Measurements from ENCODE around the gene UBR1. TPM values are rescaled to one million over a fixed set of nuclear protein-coding genes. Genes with fewer than 3 reads are reported as not detected.
"Not testable (repeated sequence)": the region's sequence is repeated elsewhere in the genome, so short reads cannot be mapped to it uniquely, and the experiment has no call there.

UBR1 gene
- total RNA-seq, result 19.5 TPM
- long read RNA-seq, partial matches to known transcripts, result 2 of 5 reads
- long read RNA-seq, other reads (novel, unspliced or antisense), result 2 of 5 reads

DNA sequence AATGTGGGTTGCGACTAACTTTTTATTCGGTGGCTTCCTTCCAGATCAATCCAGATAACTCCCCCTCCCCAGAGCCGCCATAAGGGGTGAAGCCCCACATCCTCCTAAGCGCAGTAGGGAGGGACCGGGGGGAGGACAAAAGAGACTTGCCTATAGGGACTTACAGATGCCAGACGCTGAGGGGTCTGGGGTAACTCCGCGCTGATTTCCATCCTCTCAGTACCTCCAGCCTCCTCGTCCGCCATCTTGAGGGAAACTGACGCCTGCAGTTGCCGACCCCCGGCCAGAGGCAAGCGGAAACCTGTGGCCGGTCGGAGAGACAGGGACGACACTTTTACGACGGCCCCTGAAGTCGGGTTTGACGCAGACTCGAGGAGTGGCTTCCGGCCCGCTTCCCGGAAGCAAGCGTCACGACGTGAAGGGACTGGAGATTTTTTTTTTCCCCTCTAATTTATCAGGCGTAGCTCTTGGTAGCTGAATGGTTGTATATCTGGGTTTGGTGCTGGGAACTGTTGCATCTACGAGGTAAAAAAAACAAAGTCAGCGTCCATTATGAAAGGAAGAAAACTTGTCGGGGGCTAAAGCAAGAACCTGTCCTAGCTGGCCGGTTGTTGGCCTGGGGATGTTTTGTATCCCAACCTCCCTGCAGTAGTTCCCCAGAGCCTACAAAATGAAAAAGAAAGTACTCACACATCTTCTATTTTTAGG, at the start of gene UBR1:
Gene UBR1, minus strand, starts transcription at position 261 of the 708 bp plus-strand sequence. Its CDS starts 16 bp downstream, at position 245.
- DNase-seq, result peak; percentile 94
- intact Hi-C loops (cut with DNase I), result loop anchor here (2.0 kb wide), 1 partner anchor 27 kb away; the partner anchor contains the start of gene TMEM62
- peak; percentile 99 for ATAC-seq (ENCODE audit: poor library complexity)

- ATAC-seq (ENCODE audit: poor library complexity) (no peak), DNase-seq (no peak)
- intact Hi-C loops (cut with DNase I), result no loop called here
Measured at GRCh38 chr15:43153269-43153668, 47.4 kb upstream of the UBR1 start.

- DNase-seq, result no peak
- ATAC-seq (ENCODE audit: poor library complexity), result no peak
Measured at GRCh38 chr15:43151688-43152087, 45.9 kb upstream of the UBR1 start.

DNA sequence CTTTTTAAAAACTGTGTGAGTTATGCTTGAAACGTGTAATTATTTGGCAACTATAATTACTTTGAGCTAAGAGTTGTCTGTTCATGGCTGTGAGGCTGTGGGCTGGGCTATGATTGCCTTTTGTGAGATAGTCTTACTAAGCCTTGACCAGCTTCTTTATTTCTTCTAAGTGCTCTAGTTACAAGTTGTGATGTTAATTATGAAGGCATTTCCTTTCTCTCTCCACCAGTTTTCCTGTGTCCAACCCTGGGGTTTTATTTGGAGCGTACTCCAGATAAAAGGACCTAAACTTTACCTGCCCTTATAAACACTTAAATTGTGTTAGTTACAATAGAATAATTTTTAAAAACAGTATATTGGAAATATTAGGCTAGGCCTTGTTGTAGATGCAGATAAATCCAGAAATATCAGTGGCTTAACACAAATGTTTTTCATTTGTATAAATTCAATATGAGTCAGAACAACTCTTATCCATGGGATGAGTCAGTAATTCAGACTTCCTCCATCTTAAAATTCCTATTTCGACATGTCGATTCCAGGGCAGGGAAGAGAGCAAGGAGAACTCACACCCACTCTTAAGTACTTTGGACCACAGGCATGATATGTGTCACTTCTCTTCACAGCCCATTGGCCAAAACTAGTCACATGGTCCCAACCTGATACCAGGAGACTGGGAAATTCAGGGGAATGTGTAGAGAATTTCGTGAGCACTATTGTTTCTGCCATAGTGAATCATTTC, 44.5 kb upstream of the UBR1 start:
- intact Hi-C loops (cut with DNase I), result no loop called here
- DNase-seq (no peak), ATAC-seq (ENCODE audit: poor library complexity) (no peak)

More at GRCh38 chr15:43151688-43152087, 45.9 kb upstream of the UBR1 start:
- intact Hi-C loops (cut with DNase I), result no loop called here

- no peak for DNase-seq
- intact Hi-C loops (cut with DNase I), result no loop called here
- ATAC-seq (ENCODE audit: poor library complexity), result no peak
Measured at GRCh38 chr15:43146184-43146583, 40.3 kb upstream of the UBR1 start.

GRCh38 chr15:43144512-43144911, 38.7 kb upstream of the UBR1 start:
- intact Hi-C loops (cut with DNase I), result no loop called here
- DNase-seq, result no peak

GRCh38 chr15:43143203-43143941, 37.5 kb upstream of the UBR1 start:
- ATAC-seq (ENCODE audit: poor library complexity) (no peak), DNase-seq (no peak)
- intact Hi-C loops (cut with DNase I), result no loop called here

More at GRCh38 chr15:43144512-43144911, 38.7 kb upstream of the UBR1 start:
- ATAC-seq (ENCODE audit: poor library complexity), result no peak

- intact Hi-C loops (cut with DNase I), result no loop called here
- ATAC-seq (ENCODE audit: poor library complexity) (no peak), DNase-seq (no peak)
Measured at GRCh38 chr15:43135351-43135750, 29.5 kb upstream of the UBR1 start.

DNA sequence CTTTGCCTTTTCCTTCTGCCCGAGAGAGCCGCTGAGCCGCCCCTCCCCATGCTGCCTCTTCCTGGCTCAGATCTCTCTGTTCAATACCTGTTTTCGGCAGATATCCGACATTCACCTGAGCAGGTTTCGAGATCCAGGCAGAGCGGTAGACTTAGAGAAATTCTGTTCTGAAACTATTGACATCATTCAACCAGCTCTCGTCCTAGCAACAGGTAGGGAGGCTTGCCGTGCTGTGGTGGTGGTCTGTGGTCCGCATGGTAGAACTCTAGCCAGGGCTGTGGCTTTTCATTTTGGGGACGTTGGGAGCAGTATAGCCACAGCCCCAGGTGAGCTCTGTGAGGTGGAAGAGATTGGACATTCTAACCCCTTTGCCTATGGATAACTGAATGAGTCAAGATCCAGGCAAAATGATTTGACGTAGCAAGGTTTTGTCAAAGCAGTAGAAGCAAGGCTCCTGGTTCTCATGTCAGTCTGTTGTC, 28.4 kb upstream of the UBR1 start:
- DNase-seq, result no peak
- intact Hi-C loops (cut with DNase I), result no loop called here
- no peak for ATAC-seq (ENCODE audit: poor library complexity)

- intact Hi-C loops (cut with DNase I), result loop anchor here (2.0 kb wide), 1 partner anchor 27 kb away; the partner anchor contains the start of gene UBR1
- ATAC-seq (ENCODE audit: poor library complexity), result peak; percentile 96
Measured at GRCh38 chr15:43133430-43134156, 27.8 kb upstream of the UBR1 start, which contains the start of gene TMEM62. TMEM62 (plus strand) TSS chr15:43133586; CDS start chr15:43133803, 217 bp downstream.

DNA sequence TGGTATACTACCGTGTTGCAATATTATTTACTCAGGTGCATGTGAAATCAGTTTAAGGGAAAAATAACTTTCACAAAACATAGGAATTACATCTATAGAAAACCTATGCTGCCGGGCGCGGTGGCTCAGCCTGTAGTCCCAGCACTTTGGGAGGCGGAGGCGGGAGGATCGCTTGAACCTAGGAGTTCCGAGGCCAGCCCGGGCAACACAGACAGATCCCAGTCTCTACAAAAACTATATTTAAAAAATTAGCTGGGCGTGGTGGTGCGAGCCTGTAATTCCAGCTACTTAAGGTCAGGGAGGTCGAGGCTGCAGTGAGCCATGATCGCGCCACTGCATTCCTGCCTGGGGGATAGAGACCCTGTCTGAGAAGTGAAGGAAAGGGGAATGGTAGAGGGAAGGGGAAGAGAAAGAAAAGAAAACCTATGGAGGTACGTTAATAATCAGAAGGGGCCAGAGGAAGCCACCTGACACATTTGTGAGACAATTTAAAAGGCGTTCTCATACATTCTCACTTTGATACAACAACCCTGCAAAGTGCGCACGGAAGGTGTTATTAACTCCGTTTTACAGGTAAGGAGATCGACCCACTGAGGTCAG, 27.1 kb upstream of the UBR1 start:
- intact Hi-C loops (cut with DNase I), result loop anchor here (2.0 kb wide), 1 partner anchor 26 kb away; the partner anchor contains the start of gene UBR1
- ATAC-seq (ENCODE audit: poor library complexity) (peak; percentile 13), DNase-seq (no peak)

More at GRCh38 chr15:43133430-43134156, 27.8 kb upstream of the UBR1 start, which contains the start of gene TMEM62:
- peak; percentile 91 for DNase-seq

DNA sequence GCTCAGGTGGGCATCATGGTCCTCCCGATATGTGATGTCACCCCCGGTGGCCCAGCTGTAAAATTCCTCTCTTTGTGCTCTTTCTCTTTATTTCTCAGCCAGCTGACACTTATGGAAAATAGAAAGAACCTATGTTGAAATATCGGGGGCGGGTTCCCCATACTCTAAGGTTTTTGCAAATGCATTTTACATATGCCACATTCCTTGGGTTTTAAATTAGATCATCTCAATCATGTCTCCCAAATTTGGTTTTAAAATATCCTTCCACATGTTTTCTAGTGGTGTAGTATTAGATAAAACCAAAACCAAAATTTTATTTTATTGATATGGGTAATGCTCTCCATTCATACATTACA, 23.1 kb upstream of the UBR1 start:
- no peak for DNase-seq
- intact Hi-C loops (cut with DNase I), result no loop called here
- no peak for ATAC-seq (ENCODE audit: poor library complexity)

DNA sequence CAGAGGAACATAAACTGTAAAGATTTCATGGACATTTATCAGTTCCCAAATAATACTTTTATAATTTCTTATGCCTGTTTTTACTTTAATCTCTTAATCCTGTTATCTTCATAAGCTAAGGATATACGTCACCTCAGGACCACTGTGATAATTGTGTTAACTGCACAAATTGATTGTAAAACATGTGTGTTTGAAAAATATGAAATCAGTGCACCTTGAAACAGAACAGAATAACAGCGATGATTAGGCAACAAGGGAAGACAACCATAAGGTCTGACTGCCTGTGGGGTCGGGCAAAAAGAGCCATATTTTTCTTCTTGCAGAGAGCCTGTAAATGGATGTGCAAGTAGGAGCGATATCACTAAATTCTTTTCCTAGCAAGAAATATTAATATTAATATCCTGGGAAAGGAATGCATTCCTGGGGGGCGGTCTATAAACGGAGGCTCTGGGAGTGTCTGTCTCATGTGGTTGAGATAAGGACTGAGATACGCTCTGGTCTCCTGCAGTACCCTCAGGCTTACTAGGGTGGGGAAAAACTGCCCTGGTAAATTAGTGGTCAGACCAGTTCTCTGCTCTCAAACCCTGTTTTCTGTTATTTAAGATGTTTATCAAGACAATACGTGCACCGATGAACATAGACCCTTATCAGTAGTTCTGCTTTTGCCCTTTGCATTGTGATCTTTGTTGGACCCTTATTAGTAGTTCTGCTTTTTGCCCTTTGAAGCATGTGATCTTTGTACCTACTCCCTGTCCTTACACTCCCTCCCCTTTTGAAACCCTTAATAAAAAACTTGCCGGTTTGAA, 22.5 kb upstream of the UBR1 start:
- ATAC-seq (ENCODE audit: poor library complexity); DNase-seq; intact Hi-C loops (cut with DNase I): not testable (repeated sequence)

- intact Hi-C loops (cut with DNase I), result no loop called here
- no peak for DNase-seq
- ATAC-seq (ENCODE audit: poor library complexity), result no peak
Measured at GRCh38 chr15:43127752-43128151, 21.9 kb upstream of the UBR1 start.

DNA sequence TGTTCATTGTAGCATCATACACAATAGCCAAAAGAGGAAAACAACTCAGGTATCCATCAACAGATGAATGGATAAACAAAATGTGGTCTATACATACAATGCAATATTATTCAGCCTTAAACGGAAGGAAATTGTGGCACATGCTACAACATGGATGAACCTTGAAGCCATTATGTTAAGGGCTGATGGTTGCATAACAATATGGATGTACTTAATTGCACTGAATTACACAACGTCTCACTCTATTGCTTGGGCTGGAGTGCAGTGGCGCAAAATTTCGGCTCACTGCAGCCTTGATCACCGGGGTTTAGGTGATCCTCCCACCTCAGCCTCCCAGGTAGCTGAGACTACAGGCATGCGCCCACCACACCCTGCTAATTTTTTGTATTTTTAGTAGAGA, 20.5 kb upstream of the UBR1 start:
- ATAC-seq (ENCODE audit: poor library complexity), result no peak
- intact Hi-C loops (cut with DNase I), result no loop called here
- no peak for DNase-seq

DNA sequence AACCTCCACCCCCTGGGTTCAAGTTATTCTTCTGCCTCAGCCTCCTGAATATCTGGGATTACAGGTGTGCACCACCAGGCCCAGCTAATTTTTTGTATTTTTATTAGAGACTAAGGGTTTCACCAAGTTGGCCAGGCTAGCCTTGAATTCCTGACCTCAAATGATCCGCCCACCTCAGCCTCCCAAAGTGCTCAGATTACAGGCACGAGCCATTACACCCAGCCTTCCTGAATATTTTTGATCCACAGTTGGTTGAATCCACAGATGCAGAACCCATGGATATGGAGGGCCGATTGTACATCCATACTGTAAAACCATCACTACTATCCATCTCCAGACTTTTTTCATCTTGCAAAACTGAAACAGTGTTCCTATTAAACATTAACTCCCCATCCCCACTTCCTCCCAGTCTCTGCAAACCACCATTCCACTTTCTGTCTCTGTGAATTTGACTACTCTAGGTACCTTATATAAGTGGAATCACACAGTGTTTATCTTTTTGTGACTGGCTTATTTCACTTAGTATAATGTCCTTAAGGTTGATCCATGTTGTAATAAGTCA, 19.3 kb upstream of the UBR1 start:
- DNase-seq (no peak), ATAC-seq (ENCODE audit: poor library complexity) (no peak)
- intact Hi-C loops (cut with DNase I), result no loop called here

DNA sequence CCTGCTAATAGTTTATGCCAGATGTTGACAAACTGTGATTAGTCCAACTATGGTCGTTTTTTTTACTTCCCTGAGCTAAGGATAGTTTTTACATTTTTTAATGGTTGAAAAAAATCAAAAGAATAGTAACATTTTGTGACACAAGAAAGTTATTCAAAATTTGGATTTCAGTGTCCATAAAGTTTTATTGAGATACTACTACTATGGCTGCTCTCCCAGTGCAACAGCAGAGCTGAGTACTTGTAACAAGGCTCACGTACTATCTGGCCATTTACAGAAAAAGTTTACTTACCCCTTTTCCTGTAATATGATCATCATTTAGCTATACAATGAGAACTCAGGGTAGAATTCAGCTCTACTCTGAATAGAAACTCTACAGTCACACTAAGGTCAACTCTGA, 16.0 kb upstream of the UBR1 start:
- no peak for DNase-seq
- intact Hi-C loops (cut with DNase I), result no loop called here
- ATAC-seq (ENCODE audit: poor library complexity), result no peak
